H9 (cell line): ENCODE measurements around the gene UPB1. TPM values are rescaled to one million over a fixed set of nuclear protein-coding genes. Genes with fewer than 3 reads are reported as not detected.

ENCODE experiments used
- DNase-seq: peaks from one replicate; pipeline ENCODE4 v3.0.0-alpha.2; 2017
- H2AFZ ChIP-seq: one replicate; pipeline ENCODE4 v1.6.1; 2013; ENCODE audit warnings: mild to moderate bottlenecking, low read length, control low read depth, moderate library complexity
- H2AK5ac ChIP-seq: 2 replicates; pipeline ENCODE4 v1.6.1; 2013; ENCODE audit warnings: low read length, control low read depth, mixed read lengths; ENCODE audit not compliant: insufficient read length
- H2BK120ac ChIP-seq: one replicate; pipeline ENCODE4 v1.6.1; 2013; ENCODE audit warnings: low read depth, mild to moderate bottlenecking, low read length, control low read depth, inconsistent platforms; ENCODE audit not compliant: poor library complexity, severe bottlenecking
- H2BK12ac ChIP-seq: 2 replicates; pipeline ENCODE4 v1.6.1; 2013; ENCODE audit warnings: low read length, control low read depth, mixed read lengths, low read depth; ENCODE audit not compliant: insufficient read length
- H2BK15ac ChIP-seq: 2 replicates; pipeline ENCODE4 v1.6.1; 2013; ENCODE audit warnings: low read depth, low read length, control low read depth
- H2BK20ac ChIP-seq: one replicate; pipeline ENCODE4 v1.6.1; 2013; ENCODE audit warnings: low read depth, mild to moderate bottlenecking, low read length, control low read depth, inconsistent platforms; ENCODE audit not compliant: poor library complexity, severe bottlenecking
- H2BK5ac ChIP-seq: 2 replicates; pipeline ENCODE4 v1.6.1; 2013; ENCODE audit warnings: low read length, control low read depth, mixed read lengths; ENCODE audit not compliant: insufficient read length
- H3K14ac ChIP-seq: 2 replicates; pipeline ENCODE4 v1.6.1; 2013; ENCODE audit warnings: low read length, control low read depth; ENCODE audit not compliant: insufficient read depth
- H3K18ac ChIP-seq: 2 replicates; pipeline ENCODE4 v1.6.1; 2013; ENCODE audit warnings: low read depth, mild to moderate bottlenecking, mixed read lengths, low read length, control low read depth; ENCODE audit not compliant: insufficient read length
- H3K23ac ChIP-seq: 2 replicates; pipeline ENCODE4 v1.6.1; 2013; ENCODE audit warnings: low read length, control low read depth, mixed read lengths, low read depth; ENCODE audit not compliant: insufficient read length
- H3K23me2 ChIP-seq: 2 replicates; pipeline ENCODE4 v1.6.1; 2013; ENCODE audit warnings: low read depth, mild to moderate bottlenecking, mixed read lengths, low read length, control low read depth; ENCODE audit not compliant: insufficient read length, poor library complexity, severe bottlenecking
- H3K27ac ChIP-seq: 2 replicates; pipeline ENCODE4 v1.5.1; 2013; ENCODE audit warnings: low read length, control low read depth, mixed read lengths, low read depth; ENCODE audit not compliant: insufficient read length
- H3K27me3 ChIP-seq: 2 replicates; pipeline ENCODE4 v1.6.1; 2013; ENCODE audit warnings: low read length, control low read depth, inconsistent platforms; ENCODE audit not compliant: insufficient read depth
- H3K4ac ChIP-seq: 2 replicates; pipeline ENCODE4 v1.6.1; 2013; ENCODE audit warnings: low read depth, mild to moderate bottlenecking, control low read depth, inconsistent platforms, low read length, moderate library complexity
- H3K4me1 ChIP-seq: 2 replicates; pipeline ENCODE4 v1.6.1; 2013; ENCODE audit warnings: low read length, control low read depth, inconsistent platforms; ENCODE audit not compliant: insufficient read depth
- H3K4me2 ChIP-seq: 2 replicates; pipeline ENCODE4 v1.6.1; 2013; ENCODE audit warnings: low read length, control low read depth, mixed read lengths; ENCODE audit not compliant: insufficient read length, insufficient read depth
- H3K56ac ChIP-seq: 2 replicates; pipeline ENCODE4 v1.6.1; 2013; ENCODE audit warnings: low read depth, mild to moderate bottlenecking, mixed read lengths, low read length, control low read depth; ENCODE audit not compliant: insufficient read length
- H3K79me1 ChIP-seq: 2 replicates; pipeline ENCODE4 v1.6.1; 2013; ENCODE audit warnings: low read depth, mild to moderate bottlenecking, moderate library complexity, low read length, control low read depth, inconsistent platforms; ENCODE audit not compliant: insufficient read depth, poor library complexity, severe bottlenecking
- H3K79me2 ChIP-seq: 2 replicates; pipeline ENCODE4 v1.6.1; 2013; ENCODE audit warnings: low read length, control low read depth, inconsistent platforms; ENCODE audit not compliant: insufficient read depth
- H3K9ac ChIP-seq: 2 replicates; pipeline ENCODE4 v1.6.1; 2013; ENCODE audit warnings: low read length, control low read depth, mixed read lengths; ENCODE audit not compliant: insufficient read length; ENCODE audit errors: extremely low read depth
- H3K9me3 ChIP-seq: one replicate; pipeline ENCODE4 v1.6.1; 2013; ENCODE audit warnings: low read depth, low read length, inconsistent platforms; ENCODE audit not compliant: control insufficient read depth
- H3T11ph ChIP-seq: one replicate; pipeline ENCODE4 v1.6.1; 2013; ENCODE audit warnings: mild to moderate bottlenecking, low read length, control low read depth, inconsistent platforms
- H4K20me1 ChIP-seq: one replicate; pipeline ENCODE4 v1.6.1; 2013; ENCODE audit not compliant: control insufficient read depth, insufficient read length, insufficient read depth
- H4K5ac ChIP-seq: 2 replicates; pipeline ENCODE4 v1.6.1; 2013; ENCODE audit warnings: low read depth, mild to moderate bottlenecking, mixed read lengths, low read length, control low read depth; ENCODE audit not compliant: insufficient read length
- H4K8ac ChIP-seq: replicated peaks from 2 replicates; pipeline ENCODE4 v1.6.1; 2013; ENCODE audit warnings: low read length, control low read depth, mixed read lengths, low read depth; ENCODE audit not compliant: insufficient read length
- H4K91ac ChIP-seq: 2 replicates; pipeline ENCODE4 v1.6.1; 2013; ENCODE audit warnings: low read depth, mild to moderate bottlenecking, moderate library complexity, mixed read lengths, low read length, control low read depth; ENCODE audit not compliant: insufficient read length
- H3K27ac Mint-ChIP-seq, 3 experiments: 2 replicates in 2 of 3; 3 replicates in 1 of 3; pipeline ENCODE4 v1.8.0; 2020 to 2021; ENCODE audit warnings: mixed read lengths in 3 of 3, mild to moderate bottlenecking in 1 of 3, moderate library complexity in 1 of 3
- H3K27me3 Mint-ChIP-seq: 2 replicates; pipeline ENCODE4 v1.8.0; 2021; ENCODE audit warnings: low read depth, mild to moderate bottlenecking, moderate library complexity, mixed read lengths
- H3K36me3 Mint-ChIP-seq, 3 experiments: 2 replicates in 2 of 3; 3 replicates in 1 of 3; pipeline ENCODE4 v1.8.0; 2020 to 2021; ENCODE audit warnings: low read depth in 3 of 3, mixed read lengths in 3 of 3; ENCODE audit not compliant: insufficient read depth in 1 of 3
- H3K4me1 Mint-ChIP-seq, 2 experiments: 2 replicates each; pipeline ENCODE4 v1.8.0; 2020; ENCODE audit warnings: mixed read lengths in 2 of 2
- H3K4me3 Mint-ChIP-seq, 2 experiments: 2 replicates in 1 of 2; 3 replicates in 1 of 2; pipeline ENCODE4 v1.8.0; 2020 to 2021; ENCODE audit warnings: mild to moderate bottlenecking in 2 of 2, mixed read lengths in 2 of 2, moderate library complexity in 1 of 2
- H3K9me3 Mint-ChIP-seq, 2 experiments: 2 replicates in 1 of 2; 3 replicates in 1 of 2; pipeline ENCODE4 v1.8.0; 2020; ENCODE audit warnings: mild to moderate bottlenecking in 2 of 2, mixed read lengths in 2 of 2, moderate library complexity in 1 of 2
- CTCF ChIP-seq: fragments of 200-600 bp; sonication (generic); conservative IDR thresholded peaks from 3 replicates; pipeline ENCODE4 v1.8.0; 2021; ENCODE audit warnings: antibody characterized with exemption, mild to moderate bottlenecking
- WGBS: extraction: QIAGEN DNeasy Blood & Tissue Kit; methylation state at CpG from one replicate; pipeline ENCODE4 v1.1.7; 2013; ENCODE audit warnings: missing lambda C conversion rate, low lambda C conversion rate, mixed read lengths; ENCODE audit not compliant: insufficient read length; ENCODE audit errors: extremely low coverage; 5-methylcytosine and 5-hydroxymethylcytosine counted together
- total RNA-seq: library from RNA; stranded (reverse); gene quantifications from 2 replicates; pipeline ENCODE4 v1.2.1, GENCODE V29; 2021

The UPB1 gene
- total RNA-seq, 1 experiment from 2014 or later, result not detected

GRCh38 chr22:24521791-24522245 lies 26.7 kb downstream of the UPB1 start:
- Histone ChIP-seq H2BK20ac (no peak overlapping the region), H3K23me2 (no peaks in the 10 kb centered on the region), H2BK120ac (no peak overlapping the region), H4K5ac (no peak overlapping the region), H3K27me3 (no peaks in the 10 kb centered on the region), H3K4me2 (no peak overlapping the region), H2AK5ac (no peak overlapping the region), H4K20me1 (no peaks in the 10 kb centered on the region), H3K14ac (no peak overlapping the region), H3K23ac (no peak overlapping the region), H2BK15ac (no peak overlapping the region), H2BK5ac (no peak overlapping the region), H3K79me1 (no peaks in the 10 kb centered on the region), H3K9me3 (no peaks in the 10 kb centered on the region), H2BK12ac (no peak overlapping the region), H3K27ac (no peak overlapping the region), H3T11ph (no peak overlapping the region), H4K91ac (no peak overlapping the region), H3K4me1 (no peaks in the 10 kb centered on the region; the same call in 1 of the 2 replicates), H3K18ac (no peak overlapping the region), H3K56ac (no peak overlapping the region), H3K9ac (no peak overlapping the region), H4K8ac (no peak overlapping the region), H3K4ac (no peak overlapping the region), H3K79me2 (no peaks in the 10 kb centered on the region), H2AFZ (no peak overlapping the region)
- H3K4me1 Mint-ChIP-seq, result peaks cover 17 to 22% of the 10 kb centered on the region in 2 experiments
- H3K9me3 Mint-ChIP-seq, result no peaks in the 10 kb centered on the region
- DNase-seq, result peak; percentile 89
- H3K4me3 Mint-ChIP-seq, result no peak overlapping the region; a peak in 1 of 5 replicates
- no peaks in the 10 kb centered on the region; the same call in none of the 2 replicates for H3K27me3 Mint-ChIP-seq
- peak; percentile 78 for TF ChIP-seq CTCF
- H3K27ac Mint-ChIP-seq, result peak overlapping the region in 1 of 3 experiments; percentile 55; a peak in 2 of 7 replicates
- H3K36me3 Mint-ChIP-seq, result no peaks in the 10 kb centered on the region
- WGBS, result no CpG with 5 or more reads among the region's 8 CpGs
